ENCODE measurements around the gene ABCA9. TPM values are rescaled to one million over a fixed set of nuclear protein-coding genes. Genes with fewer than 3 reads are reported as not detected.

ABCA9 gene
- total RNA-seq, 1 donor from 2014 or later: 14.6 TPM

GRCh38 chr17:69064001-69064400 lies 3.3 kb upstream of the ABCA9 start:
- intact Hi-C loops (cut with DNase I): no loop called here
- no peak for DNase-seq
- no peak overlapping the region for H3K27ac ChIP-seq
- no peaks in the 10 kb centered on the region for H3K27me3 ChIP-seq (ENCODE audit: low read depth)
- TF ChIP-seq CTCF (IDR thresholded peaks at IDR 0.05): no peak
- no peaks in the 10 kb centered on the region for H3K9me3 ChIP-seq
- H3K4me1 ChIP-seq: no peaks in the 10 kb centered on the region
- ATAC-seq: no peak
- no peaks in the 10 kb centered on the region for H3K36me3 ChIP-seq
- H3K4me3 ChIP-seq: no peak overlapping the region

- DNase-seq: no peak
- intact Hi-C loops (cut with DNase I): no loop called here
- TF ChIP-seq CTCF (IDR thresholded peaks at IDR 0.05): no peak
Measured at GRCh38 chr17:69062860-69063581, 2.3 kb upstream of the ABCA9 start.

GRCh38 chr17:69061721-69062556 lies 1.2 kb upstream of the ABCA9 start:
- no peak for TF ChIP-seq CTCF (IDR thresholded peaks at IDR 0.05)
- Histone ChIP-seq H3K36me3 (no peaks in the 10 kb centered on the region), H3K4me1 (no peaks in the 10 kb centered on the region), H3K27me3 (ENCODE audit: low read depth) (no peaks in the 10 kb centered on the region), H3K27ac (no peak overlapping the region), H3K9me3 (no peaks in the 10 kb centered on the region), H3K4me3 (no peak overlapping the region)
- ATAC-seq: no peak
- DNase-seq: no peak
- intact Hi-C loops (cut with DNase I): no loop called here

More at GRCh38 chr17:69062860-69063581, 2.3 kb upstream of the ABCA9 start:
- Histone ChIP-seq H3K27me3 (ENCODE audit: low read depth) (no peaks in the 10 kb centered on the region), H3K4me1 (no peaks in the 10 kb centered on the region), H3K4me3 (no peak overlapping the region), H3K27ac (no peak overlapping the region), H3K36me3 (no peaks in the 10 kb centered on the region), H3K9me3 (no peaks in the 10 kb centered on the region)
- ATAC-seq: no peak

- no peaks in the 10 kb centered on the region for H3K4me1 ChIP-seq
- peak overlapping the region; percentile 15 for H3K27ac ChIP-seq
- peak overlapping the region; percentile 12 for H3K4me3 ChIP-seq
- intact Hi-C loops (cut with DNase I): loop anchor here (10.0 kb wide), 1 partner anchor 75 kb away; no protein-coding TSS in a partner anchor
- ATAC-seq: no peak
- TF ChIP-seq CTCF (IDR thresholded peaks at IDR 0.05): no peak
- no peak for DNase-seq
- H3K36me3 ChIP-seq: no peaks in the 10 kb centered on the region
- no peaks in the 10 kb centered on the region for H3K9me3 ChIP-seq
- no peaks in the 10 kb centered on the region for H3K27me3 ChIP-seq (ENCODE audit: low read depth)
Measured at GRCh38 chr17:69059458-69060175, 1.1 kb downstream of the ABCA9 start.

- H3K9me3 ChIP-seq: no peaks in the 10 kb centered on the region
- no peaks in the 10 kb centered on the region for H3K27me3 ChIP-seq (ENCODE audit: low read depth)
- ATAC-seq: no peak
- no peak for DNase-seq
- H3K4me1 ChIP-seq: no peaks in the 10 kb centered on the region
- no peak overlapping the region for H3K4me3 ChIP-seq
- no peaks in the 10 kb centered on the region for H3K36me3 ChIP-seq
- TF ChIP-seq CTCF (IDR thresholded peaks at IDR 0.05): peak; percentile 11
- no peak overlapping the region for H3K27ac ChIP-seq
- intact Hi-C loops (cut with DNase I): loop anchor here (10.0 kb wide), 1 partner anchor 73 kb away; no protein-coding TSS in a partner anchor
Measured at GRCh38 chr17:69058165-69058564, 2.6 kb downstream of the ABCA9 start.

All from lower lobe of right lung (tissue), 2 donors.